ENCODE results near the gene JMY.

JMY gene

DNA sequence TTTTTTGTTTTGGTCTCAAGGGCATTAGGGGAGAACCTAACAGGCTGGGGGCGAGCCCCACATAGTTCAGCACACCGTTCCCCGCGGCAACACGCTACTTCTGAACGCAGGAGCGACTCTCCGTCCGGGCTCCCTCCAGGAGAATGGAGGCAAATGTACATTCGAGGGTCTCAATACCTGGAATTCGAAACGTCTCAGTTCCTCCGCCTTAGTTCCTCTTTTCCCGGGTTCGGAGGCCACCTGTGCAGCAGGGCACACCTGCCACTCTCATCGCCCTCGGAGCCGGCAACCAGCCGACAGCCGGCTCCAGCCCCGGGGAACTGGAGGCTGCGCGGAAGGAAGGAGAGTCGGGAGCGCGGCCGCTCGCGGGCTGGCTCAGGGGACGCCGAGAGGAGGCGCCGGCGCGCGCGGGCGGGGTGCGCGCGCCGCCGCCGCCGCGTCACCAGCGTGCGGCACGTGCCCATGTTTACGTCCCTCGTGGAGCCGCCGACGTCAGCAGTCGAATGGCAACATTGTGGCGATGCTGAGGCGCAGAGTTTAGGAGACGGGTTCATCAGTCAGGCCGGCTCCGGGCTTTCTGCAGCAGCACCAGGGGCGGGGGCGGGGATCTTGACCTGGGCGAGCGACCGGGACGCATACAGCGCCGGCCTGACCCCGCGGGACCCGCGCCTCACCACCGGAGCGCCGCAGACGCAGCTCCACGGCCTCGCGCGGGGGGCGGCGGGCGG is at the start of gene JMY:
TSS of gene JMY (plus strand) at position 498 of the 728 bp plus-strand sequence. CDS start 520 bp downstream, outside the sequence.
- CTCF ChIA-PET, result interaction anchor here (0.6 kb wide), 2 partner anchors 190 to 384 kb away, joined by 3 to 4 read pairs; no protein-coding TSS in a partner anchor
- peak within 1 kb of the TSS; percentile 93 for H3K4me3 ChIP-seq (ENCODE audit: low read depth, low read length)
- peak within 1 kb of the TSS; percentile 88 for H3K27ac ChIP-seq (ENCODE audit: extremely low read depth, low read depth, low read length)
- H3K4me1 ChIP-seq (ENCODE audit: control insufficient read depth, insufficient read depth, low read length), result peaks cover 3% of the 10 kb centered on the region; the same call in 1 of the 2 replicates
- H3K36me3 ChIP-seq (ENCODE audit: control insufficient read depth in 2 of 2, insufficient read depth in 1 of 2, low read length in 2 of 2), result no peaks in the 10 kb centered on the region
- no peaks in the 10 kb centered on the region for H3K9me3 ChIP-seq (ENCODE audit: control insufficient read depth, insufficient read depth, low read depth, low read length)
- POLR2A ChIA-PET, result interaction anchor here (3.0 kb wide), 1 partner anchor 277 kb away, joined by 19 read pairs; the partner anchor contains the start of gene HOMER1
- TF ChIP-seq ZNF521 (tag by site-specific recombination; IDR thresholded peaks at IDR 0.05), result no peak
- TF ChIP-seq ZNF223 (tag by site-specific recombination; IDR thresholded peaks at IDR 0.05), result no peak
- TF ChIP-seq, protein P1, sequence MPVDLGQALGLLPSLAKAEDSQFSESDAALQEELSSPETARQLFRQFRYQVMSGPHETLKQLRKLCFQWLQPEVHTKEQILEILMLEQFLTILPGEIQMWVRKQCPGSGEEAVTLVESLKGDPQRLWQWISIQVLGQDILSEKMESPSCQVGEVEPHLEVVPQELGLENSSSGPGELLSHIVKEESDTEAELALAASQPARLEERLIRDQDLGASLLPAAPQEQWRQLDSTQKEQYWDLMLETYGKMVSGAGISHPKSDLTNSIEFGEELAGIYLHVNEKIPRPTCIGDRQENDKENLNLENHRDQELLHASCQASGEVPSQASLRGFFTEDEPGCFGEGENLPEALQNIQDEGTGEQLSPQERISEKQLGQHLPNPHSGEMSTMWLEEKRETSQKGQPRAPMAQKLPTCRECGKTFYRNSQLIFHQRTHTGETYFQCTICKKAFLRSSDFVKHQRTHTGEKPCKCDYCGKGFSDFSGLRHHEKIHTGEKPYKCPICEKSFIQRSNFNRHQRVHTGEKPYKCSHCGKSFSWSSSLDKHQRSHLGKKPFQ (tag by site-specific recombination; IDR thresholded peaks at IDR 0.05), result no peak
- TF ChIP-seq ZFP37 (tag by site-specific recombination; IDR thresholded peaks at IDR 0.05), result peak; percentile 48; the same call in 1 of the 2 replicates
- peak; percentile 68 for TF ChIP-seq ZBTB17 (tag by site-specific recombination; IDR thresholded peaks at IDR 0.05)
- 0 out of 2 replicates have a peak, but pooled peaks have one; percentile 13 for TF ChIP-seq SP3 (tag by site-specific recombination; IDR thresholded peaks at IDR 0.05)
- TF ChIP-seq GFI1B (tag by site-specific recombination; IDR thresholded peaks at IDR 0.05), result no peak
- TF ChIP-seq, protein P2, sequence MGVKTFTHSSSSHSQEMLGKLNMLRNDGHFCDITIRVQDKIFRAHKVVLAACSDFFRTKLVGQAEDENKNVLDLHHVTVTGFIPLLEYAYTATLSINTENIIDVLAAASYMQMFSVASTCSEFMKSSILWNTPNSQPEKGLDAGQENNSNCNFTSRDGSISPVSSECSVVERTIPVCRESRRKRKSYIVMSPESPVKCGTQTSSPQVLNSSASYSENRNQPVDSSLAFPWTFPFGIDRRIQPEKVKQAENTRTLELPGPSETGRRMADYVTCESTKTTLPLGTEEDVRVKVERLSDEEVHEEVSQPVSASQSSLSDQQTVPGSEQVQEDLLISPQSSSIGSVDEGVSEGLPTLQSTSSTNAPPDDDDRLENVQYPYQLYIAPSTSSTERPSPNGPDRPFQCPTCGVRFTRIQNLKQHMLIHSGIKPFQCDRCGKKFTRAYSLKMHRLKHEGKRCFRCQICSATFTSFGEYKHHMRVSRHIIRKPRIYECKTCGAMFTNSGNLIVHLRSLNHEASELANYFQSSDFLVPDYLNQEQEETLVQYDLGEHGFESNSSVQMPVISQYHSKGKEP (tag by site-specific recombination; IDR thresholded peaks at IDR 0.05), result 0 out of 2 replicates have a peak, but pooled peaks have one; percentile 14
- TF ChIP-seq TRIM28 (IDR thresholded peaks at IDR 0.05; ENCODE audit: borderline replicate concordance, low read length), result peak; percentile 61; the same call in 1 of the 2 replicates
- no peak for TF ChIP-seq ZSCAN23 (tag by site-specific recombination; IDR thresholded peaks at IDR 0.05)
- peak; percentile 81 for TF ChIP-seq ZBTB20 (tag by site-specific recombination; IDR thresholded peaks at IDR 0.05)
- TF ChIP-seq ZSCAN5A (tag by site-specific recombination; IDR thresholded peaks at IDR 0.05), result no peak
- TF ChIP-seq ZSCAN4 (tag by site-specific recombination; IDR thresholded peaks at IDR 0.05), result peak; percentile 6; the same call in 1 of the 2 replicates
- peak; percentile 25; the same call in 1 of the 2 replicates for TF ChIP-seq IKZF3 (tag by site-specific recombination; IDR thresholded peaks at IDR 0.05)
- TF ChIP-seq KLF16 (tag by site-specific recombination; IDR thresholded peaks at IDR 0.05), result no peak
- no peak for TF ChIP-seq YY1 (tag by site-specific recombination; IDR thresholded peaks at IDR 0.05)
- TF ChIP-seq ZSCAN18 (tag by site-specific recombination; IDR thresholded peaks at IDR 0.05), result no peak
- TF ChIP-seq ZNF302 (tag by site-specific recombination; IDR thresholded peaks at IDR 0.05; ENCODE audit: low read depth), result no peak
- TF ChIP-seq, protein P3, sequence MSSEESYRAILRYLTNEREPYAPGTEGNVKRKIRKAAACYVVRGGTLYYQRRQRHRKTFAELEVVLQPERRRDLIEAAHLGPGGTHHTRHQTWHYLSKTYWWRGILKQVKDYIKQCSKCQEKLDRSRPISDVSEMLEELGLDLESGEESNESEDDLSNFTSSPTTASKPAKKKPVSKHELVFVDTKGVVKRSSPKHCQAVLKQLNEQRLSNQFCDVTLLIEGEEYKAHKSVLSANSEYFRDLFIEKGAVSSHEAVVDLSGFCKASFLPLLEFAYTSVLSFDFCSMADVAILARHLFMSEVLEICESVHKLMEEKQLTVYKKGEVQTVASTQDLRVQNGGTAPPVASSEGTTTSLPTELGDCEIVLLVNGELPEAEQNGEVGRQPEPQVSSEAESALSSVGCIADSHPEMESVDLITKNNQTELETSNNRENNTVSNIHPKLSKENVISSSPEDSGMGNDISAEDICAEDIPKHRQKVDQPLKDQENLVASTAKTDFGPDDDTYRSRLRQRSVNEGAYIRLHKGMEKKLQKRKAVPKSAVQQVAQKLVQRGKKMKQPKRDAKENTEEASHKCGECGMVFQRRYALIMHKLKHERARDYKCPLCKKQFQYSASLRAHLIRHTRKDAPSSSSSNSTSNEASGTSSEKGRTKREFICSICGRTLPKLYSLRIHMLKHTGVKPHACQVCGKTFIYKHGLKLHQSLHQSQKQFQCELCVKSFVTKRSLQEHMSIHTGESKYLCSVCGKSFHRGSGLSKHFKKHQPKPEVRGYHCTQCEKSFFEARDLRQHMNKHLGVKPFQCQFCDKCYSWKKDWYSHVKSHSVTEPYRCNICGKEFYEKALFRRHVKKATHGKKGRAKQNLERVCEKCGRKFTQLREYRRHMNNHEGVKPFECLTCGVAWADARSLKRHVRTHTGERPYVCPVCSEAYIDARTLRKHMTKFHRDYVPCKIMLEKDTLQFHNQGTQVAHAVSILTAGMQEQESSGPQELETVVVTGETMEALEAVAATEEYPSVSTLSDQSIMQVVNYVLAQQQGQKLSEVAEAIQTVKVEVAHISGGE (tag by site-specific recombination; conservative IDR thresholded peaks at IDR 0.05; ENCODE audit: low read depth), result 0 out of 2 replicates have a peak, but pooled peaks have one; percentile 12
- TF ChIP-seq ZNF76 (tag by site-specific recombination; IDR thresholded peaks at IDR 0.05; ENCODE audit: borderline replicate concordance, low read depth), result 0 out of 2 replicates have a peak, but pooled peaks have one; percentile 16
- TF ChIP-seq SCRT1 (tag by site-specific recombination; IDR thresholded peaks at IDR 0.05; ENCODE audit: borderline replicate concordance), result peak; percentile 20; the same call in 1 of the 2 replicates
- TF ChIP-seq ZNF449 (tag by site-specific recombination; IDR thresholded peaks at IDR 0.05), result peak; percentile 42; the same call in 1 of the 2 replicates
- peak; percentile 83 for TF ChIP-seq ZNF335 (tag by site-specific recombination; conservative IDR thresholded peaks at IDR 0.05)
- TF ChIP-seq ZNF114 (tag by site-specific recombination; IDR thresholded peaks at IDR 0.05), result no peak
